GM21423 (cell line): ENCODE data around the gene PLCG1.

ENCODE experiments used
- ATAC-seq: cut with Tn5 transposase; IDR thresholded peaks from one replicate; pipeline ENCODE4 v1.9.1; 2021; ENCODE audit warnings: mild to moderate bottlenecking, moderate library complexity; ENCODE audit not compliant: unreplicated experiment

The PLCG1 gene

DNA sequence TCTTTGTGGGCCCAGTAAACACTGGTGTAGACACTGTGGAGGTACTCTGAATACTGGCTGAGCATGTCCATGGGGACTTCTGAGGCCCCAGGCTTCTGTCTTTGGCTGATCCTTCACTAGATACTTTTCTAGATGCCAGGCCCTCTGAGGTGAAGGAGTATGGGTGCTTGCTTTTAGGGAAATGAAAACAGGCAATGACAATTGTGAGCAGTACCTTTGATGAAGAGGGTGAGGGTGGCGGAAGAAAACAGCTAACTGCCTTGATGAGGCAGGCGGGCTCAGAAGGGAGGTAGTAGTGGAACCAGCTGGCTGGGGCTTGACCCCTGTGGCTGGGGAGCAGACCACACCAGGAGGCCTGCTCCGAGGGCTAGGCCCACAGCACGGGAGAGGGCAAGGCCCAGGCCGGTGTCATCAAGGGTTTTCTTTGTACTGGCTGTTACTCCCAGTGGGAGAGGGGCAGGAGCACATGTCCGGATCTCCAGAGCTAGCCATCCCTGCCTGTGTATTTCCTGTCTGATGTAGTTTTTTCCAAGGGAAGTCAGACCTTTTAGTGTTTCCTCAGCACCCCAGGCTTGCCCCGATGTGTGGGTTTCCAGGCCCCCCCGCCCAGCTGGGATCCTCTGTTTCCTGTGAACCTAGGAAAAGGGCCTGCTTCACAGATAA, 3.9 kb downstream of the PLCG1 start:
- ATAC-seq: no peak

DNA sequence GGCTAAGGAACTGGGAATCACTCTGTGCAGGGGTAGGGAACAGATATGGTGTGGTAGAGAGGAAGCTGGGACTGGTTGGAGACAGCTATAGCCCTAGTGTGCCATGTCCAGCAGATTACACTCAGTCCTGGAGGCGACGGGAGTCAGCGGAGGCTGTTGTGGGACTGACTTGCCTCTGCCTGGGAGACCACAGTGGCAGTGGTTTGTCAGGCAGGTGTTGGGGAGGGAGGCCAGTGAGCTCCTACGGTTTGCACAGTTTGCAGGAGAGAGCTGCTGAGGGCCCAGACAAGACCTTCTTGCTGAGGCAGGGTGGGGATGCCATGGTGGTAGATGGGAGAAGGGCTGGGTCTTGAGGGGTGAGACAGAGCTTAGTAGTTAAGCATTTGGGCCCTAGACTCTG, 4.9 kb downstream of the PLCG1 start:
- ATAC-seq: no peak

DNA sequence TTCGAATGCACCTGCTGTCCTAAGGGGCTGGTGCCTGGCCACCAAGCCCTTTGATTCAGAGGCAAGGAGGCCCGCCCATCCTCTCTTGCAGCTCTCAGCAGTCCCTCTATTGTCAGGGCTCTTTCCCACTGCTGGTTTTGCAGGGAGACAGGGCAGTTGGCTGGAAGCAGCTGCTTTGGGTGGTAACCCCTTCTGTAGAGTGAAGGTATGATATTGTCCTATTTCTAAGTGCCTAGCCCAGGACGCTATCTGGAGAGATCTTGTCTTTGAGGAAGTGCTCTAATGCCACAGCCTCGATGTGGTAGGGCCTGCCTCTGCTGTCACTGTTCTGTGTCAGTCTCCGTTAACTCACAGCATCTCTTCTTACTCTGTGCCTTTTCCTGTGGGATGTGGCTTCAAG, 5.6 kb downstream of the PLCG1 start:
- ATAC-seq: no peak

DNA sequence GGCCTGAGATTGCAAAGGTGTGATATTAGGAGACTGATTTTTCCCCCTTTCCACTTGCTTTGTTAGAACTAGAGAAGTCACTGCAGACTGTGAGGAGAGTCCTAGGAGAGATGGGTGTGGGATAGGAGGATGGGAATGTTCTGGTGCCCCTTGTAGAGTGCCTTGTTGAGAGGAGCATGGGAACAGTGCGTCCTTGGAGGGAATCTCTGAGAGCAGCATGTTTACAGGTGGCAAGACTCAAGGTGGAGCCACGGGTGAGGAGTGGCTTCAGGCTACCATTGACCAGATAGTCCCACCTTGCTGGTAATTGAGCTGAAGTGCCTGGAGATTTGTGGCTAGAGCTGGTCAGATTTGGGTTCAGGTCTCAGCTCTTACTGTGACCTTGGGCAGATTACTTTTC, 6.0 kb downstream of the PLCG1 start:
- no peak for ATAC-seq

DNA sequence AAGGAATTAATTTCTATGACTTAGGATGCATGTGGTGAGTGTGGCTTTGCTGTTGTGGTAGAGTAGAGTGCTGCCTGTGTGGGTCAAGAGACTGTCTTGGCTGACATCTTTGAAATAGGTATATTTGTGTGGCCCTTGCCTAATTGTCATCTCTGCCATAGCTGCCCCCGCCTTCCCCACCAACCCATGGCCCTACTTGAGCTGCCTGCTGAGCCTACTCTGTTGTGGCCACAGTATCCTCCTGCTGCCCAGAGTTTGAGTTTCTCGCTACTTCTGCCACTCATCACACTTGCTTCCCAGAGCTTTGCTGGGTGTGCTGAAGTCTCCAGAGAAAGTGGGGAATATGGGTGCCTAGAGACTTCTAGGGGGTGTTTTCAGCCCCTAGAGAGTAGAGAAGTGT, 8.0 kb downstream of the PLCG1 start:
- ATAC-seq: no peak

DNA sequence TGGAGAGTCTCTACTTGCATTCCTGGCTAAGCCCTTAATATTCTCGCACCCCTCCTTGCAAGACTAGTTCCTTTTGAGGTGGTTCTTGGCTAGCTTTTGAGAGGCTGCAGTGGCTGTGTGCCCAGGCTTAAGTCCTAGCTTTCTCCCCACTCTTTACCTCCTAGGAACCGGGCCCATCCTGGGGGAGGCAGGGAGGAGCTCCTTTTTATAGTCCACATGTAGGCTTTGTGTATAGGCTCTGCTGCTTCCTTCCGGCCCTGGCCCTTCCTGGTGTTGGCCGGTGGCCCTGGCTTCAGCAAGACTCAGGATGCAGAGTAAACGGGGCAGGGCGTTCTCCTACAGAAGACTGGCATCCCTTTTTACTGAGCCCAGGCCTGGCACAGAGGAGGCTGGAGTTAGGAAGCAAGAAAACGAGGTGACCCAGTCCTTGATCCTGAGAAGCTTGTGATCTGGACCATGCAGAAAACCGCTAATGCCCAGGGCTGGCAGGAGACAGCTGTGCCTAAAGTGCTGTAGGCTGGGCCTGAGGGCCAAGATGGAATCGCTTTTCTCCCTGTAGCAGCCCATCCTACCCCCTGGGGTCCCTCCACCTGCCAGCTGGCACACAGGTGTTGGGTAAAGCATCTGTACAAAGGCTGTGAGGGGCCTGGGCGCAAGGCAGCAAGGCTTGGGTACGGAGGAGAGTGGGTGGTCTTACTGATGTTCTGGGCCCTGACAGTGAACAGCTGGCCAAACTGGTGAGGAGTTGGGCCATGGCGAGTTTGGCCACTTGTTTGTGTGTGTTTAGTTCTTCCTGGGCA, 8.7 kb downstream of the PLCG1 start:
- no peak for ATAC-seq

DNA sequence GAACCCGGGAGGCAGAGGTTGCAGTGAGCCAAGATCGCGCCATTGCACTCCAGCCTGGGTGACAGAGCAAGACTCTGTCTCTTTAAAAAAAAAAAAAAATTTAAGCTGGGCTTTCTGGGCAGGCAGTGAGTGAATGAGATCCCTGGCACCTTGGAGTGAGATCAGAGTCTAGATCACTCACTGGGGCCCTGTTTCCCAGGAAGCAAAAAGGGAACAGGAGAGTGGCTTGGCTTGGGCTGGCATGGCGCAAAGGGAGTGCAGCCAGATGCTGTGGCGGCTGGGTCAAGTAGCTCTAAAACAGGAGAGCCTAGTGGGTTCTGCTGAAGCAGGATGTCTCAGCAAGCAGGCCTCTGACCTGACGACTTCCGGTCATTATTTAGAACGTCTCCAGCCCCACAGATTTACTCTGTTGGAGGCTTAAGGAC, 10.4 kb downstream of the PLCG1 start:
- ATAC-seq: no peak

DNA sequence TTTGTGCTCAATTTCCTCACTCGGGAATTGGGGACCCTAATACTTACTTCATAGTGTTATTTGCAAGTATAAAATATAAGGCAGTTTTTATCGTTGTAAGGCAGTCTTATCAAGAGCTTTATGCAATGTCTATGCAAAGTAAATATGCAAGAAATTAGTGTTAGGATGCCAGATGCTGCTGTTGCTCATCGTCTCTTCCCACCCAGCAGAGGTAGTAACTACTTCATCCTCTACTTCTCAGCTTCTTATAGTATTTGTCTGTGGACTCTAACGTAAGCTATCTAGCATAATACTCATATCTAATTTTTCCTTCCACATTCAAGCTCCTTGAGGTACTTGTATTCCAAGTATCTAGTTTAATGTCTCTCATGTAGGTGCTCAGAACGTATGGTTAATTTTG, 11.6 kb downstream of the PLCG1 start:
- ATAC-seq: no peak

DNA sequence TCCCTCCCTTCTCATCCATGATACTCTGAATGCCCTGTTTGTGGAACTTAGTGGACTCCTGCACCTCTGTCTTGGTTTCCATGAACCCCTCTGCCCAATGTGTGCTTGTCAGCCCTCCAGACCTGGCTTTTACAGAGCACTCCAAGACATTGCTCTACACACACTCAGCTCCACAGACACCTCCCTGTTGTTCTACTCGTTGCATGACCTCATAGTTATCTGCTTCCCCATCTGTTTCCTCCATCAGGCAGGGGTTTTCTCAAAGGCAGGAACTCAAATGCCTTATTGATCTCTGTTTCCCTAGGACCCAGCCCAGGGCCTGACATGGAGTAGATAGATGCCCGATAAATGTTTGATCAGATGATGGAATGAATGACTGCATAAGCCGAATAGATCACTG, 13.3 kb downstream of the PLCG1 start:
- no peak for ATAC-seq

DNA sequence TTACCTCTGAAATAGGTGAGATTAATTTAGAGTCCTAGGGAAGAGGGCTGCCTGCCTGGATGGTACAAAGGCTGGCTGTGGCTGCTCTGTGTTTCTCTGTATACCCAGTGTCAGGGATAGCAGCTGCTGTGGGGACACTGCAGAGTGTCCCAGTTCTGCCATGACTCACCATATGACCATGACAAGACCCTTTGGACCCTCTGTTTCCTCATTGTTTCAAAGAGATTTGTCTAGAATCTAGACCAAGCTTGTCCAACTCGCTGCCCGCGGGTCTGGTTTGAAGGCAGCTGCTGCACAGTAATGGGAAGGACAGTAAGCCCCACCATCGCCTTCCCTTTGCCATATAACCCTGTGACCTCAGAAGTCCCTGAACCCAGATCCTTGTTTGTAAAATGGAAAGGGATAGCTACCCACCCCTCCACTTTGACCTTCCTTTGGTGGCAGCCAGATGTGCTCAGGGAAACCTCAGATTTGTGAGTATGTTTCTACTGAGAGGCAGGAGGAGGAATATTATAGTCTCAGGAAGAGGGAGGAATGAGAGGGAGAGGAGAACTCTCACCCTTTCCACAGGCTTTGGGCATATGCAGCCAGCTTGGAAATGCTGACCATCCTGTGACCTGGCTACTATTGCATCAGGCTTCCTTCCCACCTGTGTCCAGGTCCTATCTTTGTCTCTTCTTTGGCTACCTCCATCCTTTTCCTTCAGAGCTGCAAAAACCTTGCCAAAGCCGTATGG, 14.0 kb downstream of the PLCG1 start:
- ATAC-seq: no peak

DNA sequence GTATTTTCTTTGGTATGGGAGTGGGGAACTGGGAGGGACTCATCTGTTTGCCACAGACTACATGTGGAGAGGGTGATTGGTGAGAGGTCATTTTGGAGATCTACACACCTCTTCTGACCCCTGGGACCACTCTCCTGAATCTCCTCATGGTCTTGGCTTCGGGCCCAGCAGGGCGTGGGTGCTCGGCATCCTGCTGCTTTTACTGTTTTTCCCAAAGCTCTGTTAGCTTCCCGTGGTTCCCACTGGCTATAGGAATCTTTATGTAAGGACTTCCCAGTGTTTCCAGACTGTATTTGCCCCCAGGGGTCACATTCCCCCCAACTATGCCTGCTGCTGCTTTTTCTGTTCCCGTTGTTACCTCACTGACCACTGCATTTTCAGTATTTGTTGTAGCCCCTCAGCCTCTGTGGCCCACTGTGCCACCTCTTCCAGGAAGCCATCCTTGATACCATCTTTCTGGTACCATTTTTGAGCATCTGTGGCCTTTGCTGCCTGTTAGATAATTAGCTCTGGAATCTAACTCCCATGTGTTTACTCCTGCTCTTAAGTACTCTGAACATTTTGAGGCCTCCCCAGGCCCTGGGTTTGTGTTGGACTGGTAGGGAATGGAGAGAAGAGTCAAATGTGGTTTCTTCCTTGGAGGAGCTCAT, 14.9 kb downstream of the PLCG1 start:
- ATAC-seq: no peak

DNA sequence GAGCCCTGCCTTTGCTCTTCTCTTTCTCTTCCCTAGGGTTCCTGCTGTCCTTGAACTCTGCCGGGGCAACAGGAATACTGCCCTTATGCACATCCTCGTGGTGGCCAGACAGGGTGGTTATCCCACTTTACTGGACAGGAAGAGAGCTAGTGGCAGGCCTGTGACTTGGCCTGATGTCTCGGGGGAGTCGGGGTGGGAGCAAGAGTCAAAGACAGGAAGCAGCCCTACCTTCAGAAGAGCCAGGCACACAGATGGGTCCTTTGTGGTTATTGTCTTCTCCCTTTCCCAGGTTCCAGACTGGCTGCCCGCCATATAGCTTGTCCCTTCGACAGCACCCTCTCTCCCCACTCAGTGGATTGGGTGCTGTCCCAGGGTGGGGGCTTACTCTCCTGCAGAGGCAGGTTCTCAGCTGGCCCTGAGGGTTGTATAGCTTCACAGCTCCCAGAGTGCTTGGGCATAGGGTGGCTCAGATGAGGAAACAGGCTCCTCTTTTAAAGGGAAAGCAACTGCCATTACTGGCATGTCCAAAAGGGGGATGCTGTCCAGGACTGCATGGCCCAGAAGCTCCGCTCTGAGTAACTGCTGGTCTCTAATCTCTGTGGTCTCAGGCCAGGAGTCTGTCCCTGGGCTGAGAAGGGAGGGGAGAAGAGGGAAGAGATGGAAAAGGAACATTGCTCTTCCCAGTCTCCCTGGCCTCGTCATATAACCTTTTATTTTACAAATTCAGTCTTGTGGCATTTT, 17.3 kb downstream of the PLCG1 start:
- ATAC-seq: no peak

DNA sequence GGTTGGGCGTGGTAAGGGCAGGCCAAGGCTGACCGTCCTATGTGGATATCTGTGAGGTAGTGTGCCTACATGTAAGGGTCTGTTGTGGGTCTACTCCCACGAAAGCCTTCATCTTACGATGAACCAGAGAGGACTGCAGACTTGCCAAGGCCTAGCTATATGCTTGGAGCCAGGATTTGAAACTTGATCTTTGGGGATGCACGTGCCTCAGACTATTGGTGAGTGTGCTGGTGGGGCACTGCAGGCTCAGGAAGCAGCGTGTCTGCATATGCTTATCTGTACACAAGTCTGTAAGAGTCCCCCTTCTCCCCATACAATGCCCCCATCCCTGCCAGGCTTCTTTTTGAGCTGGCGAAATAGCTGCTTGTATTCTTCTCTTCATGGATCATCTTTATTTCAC, 17.9 kb downstream of the PLCG1 start:
- no peak for ATAC-seq

DNA sequence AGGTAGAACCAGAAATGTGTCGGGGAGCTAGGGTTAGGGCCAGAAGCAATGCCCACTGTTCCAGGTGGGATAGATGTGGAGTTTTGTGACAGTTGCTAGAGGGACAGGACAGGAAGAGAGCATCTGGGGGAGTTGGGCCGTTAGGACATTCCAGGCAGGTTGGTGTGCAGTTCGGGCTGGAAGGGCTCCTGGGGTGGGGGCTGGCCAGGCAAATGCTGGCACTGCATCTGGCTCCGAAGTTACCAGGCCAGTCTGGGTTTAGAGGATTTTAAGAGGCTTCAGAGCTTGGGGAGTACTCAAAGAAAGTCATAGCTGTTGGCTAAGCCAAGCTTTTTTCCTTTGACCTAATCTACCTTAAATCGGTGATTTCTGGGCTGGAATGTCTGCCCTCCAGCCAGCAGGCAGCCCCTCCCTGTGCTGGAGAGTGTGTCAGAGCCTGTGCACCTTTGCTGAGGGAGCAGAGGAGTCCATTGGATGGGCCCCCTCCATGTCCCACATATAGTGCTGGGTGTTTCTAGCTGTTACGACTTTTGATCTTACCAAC, 20.8 kb downstream of the PLCG1 start:
- no peak for ATAC-seq

DNA sequence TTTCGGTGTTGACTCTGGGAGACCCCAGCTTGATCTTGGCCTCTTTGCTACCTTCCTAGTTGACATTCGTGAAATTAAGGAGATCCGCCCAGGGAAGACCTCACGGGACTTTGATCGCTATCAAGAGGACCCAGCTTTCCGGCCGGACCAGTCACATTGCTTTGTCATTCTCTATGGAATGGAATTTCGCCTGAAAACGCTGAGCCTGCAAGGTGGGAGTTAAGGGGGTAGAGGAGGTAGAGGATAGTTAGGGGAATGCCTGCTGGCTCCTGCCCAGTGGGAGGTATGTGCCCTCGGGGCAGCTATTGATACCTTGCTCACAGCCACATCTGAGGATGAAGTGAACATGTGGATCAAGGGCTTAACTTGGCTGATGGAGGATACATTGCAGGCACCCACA, 22.2 kb downstream of the PLCG1 start:
- ATAC-seq: no peak

DNA sequence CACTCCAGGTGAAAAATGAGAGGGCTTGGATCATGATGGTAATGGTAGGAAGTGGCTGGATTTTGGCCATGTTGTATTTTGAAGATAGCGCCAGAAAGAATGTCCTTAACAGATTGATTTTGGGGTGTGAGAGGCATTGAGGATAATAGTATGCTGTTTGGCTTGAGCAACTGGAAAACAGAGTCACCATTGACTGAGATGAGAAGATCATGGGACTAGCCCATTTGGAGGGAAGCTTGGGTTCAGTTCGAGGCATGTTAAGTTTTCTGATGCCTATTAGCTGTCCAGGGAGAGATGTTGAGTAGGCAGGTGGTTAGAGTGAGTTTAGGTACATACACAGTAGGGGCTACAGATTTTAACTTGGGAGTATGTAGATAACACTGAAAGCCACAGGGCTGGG, 23.3 kb downstream of the PLCG1 start:
- ATAC-seq: no peak

DNA sequence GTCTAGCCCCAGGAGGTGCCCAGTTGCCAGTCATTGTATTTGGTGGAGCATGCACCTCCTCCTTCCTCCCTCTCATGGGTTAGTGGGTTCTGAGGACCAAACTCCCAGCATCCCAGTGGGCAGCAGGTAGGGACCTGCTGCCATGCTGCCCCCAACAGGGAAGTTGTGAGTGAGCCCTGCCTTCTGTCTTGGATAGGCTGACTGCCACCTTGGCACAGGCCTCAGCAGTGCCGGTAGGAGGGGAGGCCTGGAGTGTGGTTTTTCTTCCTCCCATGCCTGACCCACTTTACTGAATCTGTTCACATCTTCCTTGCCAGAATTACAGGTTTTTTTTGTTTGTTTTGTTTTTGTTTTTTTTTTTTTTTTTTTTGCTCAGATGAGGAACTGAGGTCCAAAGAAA, 24.5 kb downstream of the PLCG1 start:
- ATAC-seq: no peak

DNA sequence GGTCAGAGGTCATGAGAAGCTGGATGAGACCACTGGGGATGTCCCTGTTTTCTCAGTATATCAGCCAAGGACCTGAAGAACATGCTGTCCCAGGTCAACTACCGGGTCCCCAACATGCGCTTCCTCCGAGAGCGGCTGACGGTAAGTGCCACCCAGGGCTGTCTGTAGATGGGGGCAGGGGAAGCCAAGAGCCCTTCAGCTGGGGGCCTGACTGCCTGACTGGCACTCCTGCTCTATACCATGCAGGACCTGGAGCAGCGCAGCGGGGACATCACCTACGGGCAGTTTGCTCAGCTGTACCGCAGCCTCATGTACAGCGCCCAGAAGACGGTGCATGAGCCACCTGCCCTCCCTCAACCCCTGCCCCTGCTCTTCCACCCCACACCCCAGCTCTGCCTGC, 25.1 kb downstream of the PLCG1 start:
- no peak for ATAC-seq

DNA sequence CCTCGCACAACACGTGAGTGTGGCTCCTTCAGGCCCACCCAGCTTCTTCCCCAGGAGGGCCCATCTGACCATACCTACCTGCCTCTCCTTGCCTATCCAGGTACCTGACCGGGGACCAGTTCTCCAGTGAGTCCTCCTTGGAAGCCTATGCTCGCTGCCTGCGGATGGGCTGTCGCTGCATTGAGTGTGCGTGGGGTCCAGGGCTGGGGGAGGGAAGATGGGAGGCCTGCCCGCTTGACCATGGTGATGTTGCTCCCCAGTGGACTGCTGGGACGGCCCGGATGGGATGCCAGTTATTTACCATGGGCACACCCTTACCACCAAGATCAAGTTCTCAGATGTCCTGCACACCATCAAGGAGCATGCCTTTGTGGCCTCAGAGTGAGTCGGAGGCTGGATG, 26.5 kb downstream of the PLCG1 start:
- no peak for ATAC-seq
